Tibial nerve (tissue), 4 donors: ENCODE results near the gene STX18. TPM values are rescaled to one million over a fixed set of nuclear protein-coding genes. Genes with fewer than 3 reads are reported as not detected.

ENCODE experiments used
- DNase-seq, 2 donors: peaks; one replicate each; pipeline ENCODE4 v3.0.0-alpha.2; 2019; ENCODE audit warnings: low spot score in 2 of 2
- H3K27ac ChIP-seq, 4 donors: fragments of 200-600 bp; sonication (generic) in 3 of 4; one replicate each; pipeline ENCODE4 v1.5.1; 2017 to 2019; ENCODE audit warnings: mild to moderate bottlenecking in 1 of 4
- H3K27me3 ChIP-seq, 2 donors: fragments of 200-600 bp; sonication (generic) in 1 of 2; one replicate each; pipeline versions ENCODE4 v1.5.1 to v1.6.0; 2017 to 2019
- H3K36me3 ChIP-seq, 3 donors: fragments of 200-600 bp; sonication (generic); one replicate each; pipeline ENCODE4 v1.5.1; 2018 to 2019
- H3K4me1 ChIP-seq, 4 donors: fragments of 200-600 bp; sonication (generic) in 3 of 4; one replicate each; pipeline ENCODE4 v1.5.1; 2017 to 2019
- H3K4me3 ChIP-seq, 4 donors: fragments of 200-600 bp; sonication (generic) in 3 of 4; one replicate each; pipeline ENCODE4 v1.5.1; 2017 to 2019; ENCODE audit warnings: mild to moderate bottlenecking in 1 of 4, moderate library complexity in 1 of 4
- H3K9me3 ChIP-seq, 4 donors: fragments of 200-600 bp; sonication (generic) in 3 of 4; one replicate each; pipeline ENCODE4 v1.5.1; 2017 to 2019
- CTCF ChIP-seq, 5 experiments: fragments of 200-600 bp in 3 of 5; fragments of 450-650 bp in 2 of 5; sonication (generic) in 3 of 5; IDR thresholded peaks; one replicate each; pipeline ENCODE4 v1.5.1; 2016 to 2019; ENCODE audit warnings: antibody characterized with exemption in 5 of 5, mild to moderate bottlenecking in 3 of 5, moderate library complexity in 2 of 5
- EP300 ChIP-seq, 2 donors: sonication (generic); formaldehyde crosslinking; IDR thresholded peaks; one replicate each; pipeline ENCODE4 v1.6.1; 2017; ENCODE audit warnings: antibody characterized with exemption in 2 of 2, mild to moderate bottlenecking in 1 of 2
- POLR2A ChIP-seq, 2 donors: fragments of 450-650 bp; IDR thresholded peaks; one replicate each; pipeline ENCODE4 v1.6.1; 2017; ENCODE audit warnings: antibody characterized with exemption in 2 of 2, mild to moderate bottlenecking in 2 of 2, moderate library complexity in 2 of 2
- WGBS, 2 donors: methylation state at CpG; one replicate each; pipeline ENCODE4 v1.1.5; 2018; 5-methylcytosine and 5-hydroxymethylcytosine counted together
- total RNA-seq, 4 donors: library from RNA; depleted of rRNA; stranded (reverse); fragments of >200 nt; gene quantifications; one replicate each; pipeline ENCODE4 v1.1.0, GENCODE V29; 2016

STX18 gene
- total RNA-seq, 4 donors from 2014 or later: 16.5 to 37.5 (median 21.4) TPM

- 77 to 79% methylated on average over 17 to 21 of the region's 28 CpGs for WGBS, 2 donors
These were observed 135.2 kb downstream of the STX18 start for GRCh38 chr4:4406455-4407298.

GRCh38 chr4:4405358-4405962, 136.4 kb downstream of the STX18 start:
- DNase-seq: no peak
- no peaks in the 10 kb centered on the region for H3K4me1 ChIP-seq
- no peak overlapping the region for H3K4me3 ChIP-seq
- 83 to 88% methylated on average over 15 of the region's 15 CpGs for WGBS, 2 donors
- H3K9me3 ChIP-seq: peaks cover 0 to under 1% (median 0%) of the 10 kb centered on the region in 4 donors
- peaks cover 0 to 2% (median 0%) of the 10 kb centered on the region in 3 donors for H3K36me3 ChIP-seq
- no peaks in the 10 kb centered on the region for H3K27me3 ChIP-seq
- TF ChIP-seq CTCF (IDR thresholded peaks at IDR 0.05) (no peak), POLR2A (IDR thresholded peaks at IDR 0.05) (no peak), EP300 (IDR thresholded peaks at IDR 0.05) (no peak)
- H3K27ac ChIP-seq: no peak overlapping the region

More at GRCh38 chr4:4406455-4407298, 135.2 kb downstream of the STX18 start:
- Histone ChIP-seq H3K4me1 (no peaks in the 10 kb centered on the region), H3K27me3 (no peaks in the 10 kb centered on the region), H3K36me3 (peaks cover 0 to 5% (median 0%) of the 10 kb centered on the region in 3 donors), H3K27ac (no peak overlapping the region), H3K9me3 (no peaks in the 10 kb centered on the region), H3K4me3 (no peak overlapping the region)
- no peak for TF ChIP-seq CTCF (IDR thresholded peaks at IDR 0.05)
- TF ChIP-seq EP300 (IDR thresholded peaks at IDR 0.05): no peak
- TF ChIP-seq POLR2A (IDR thresholded peaks at IDR 0.05): no peak
- no peak for DNase-seq

- H3K27ac ChIP-seq: no peak overlapping the region
- H3K4me1 ChIP-seq: no peaks in the 10 kb centered on the region
- 68 to 79% methylated on average over 13 of the region's 13 CpGs for WGBS, 2 donors
- H3K9me3 ChIP-seq: peaks cover 0 to 15% (median 0%) of the 10 kb centered on the region in 4 donors
- H3K4me3 ChIP-seq: no peak overlapping the region
- H3K36me3 ChIP-seq: no peaks in the 10 kb centered on the region
- DNase-seq: no peak
- H3K27me3 ChIP-seq: peaks cover 0 to 3% of the 10 kb centered on the region in 2 donors
- TF ChIP-seq POLR2A (IDR thresholded peaks at IDR 0.05) (no peak), CTCF (IDR thresholded peaks at IDR 0.05) (no peak), EP300 (IDR thresholded peaks at IDR 0.05) (no peak)
These were observed 138.9 kb downstream of the STX18 start for GRCh38 chr4:4402966-4403365.

- no peak overlapping the region for H3K27ac ChIP-seq
- peaks cover 0 to 13% of the 10 kb centered on the region in 2 donors for H3K27me3 ChIP-seq
- H3K9me3 ChIP-seq: peaks cover 0 to 15% (median 0%) of the 10 kb centered on the region in 4 donors
- peaks cover 0 to 5% (median 0%) of the 10 kb centered on the region in 4 donors for H3K4me1 ChIP-seq
- H3K36me3 ChIP-seq: no peaks in the 10 kb centered on the region
- no peak for DNase-seq
- no peak for TF ChIP-seq CTCF (IDR thresholded peaks at IDR 0.05)
- no peak for TF ChIP-seq POLR2A (IDR thresholded peaks at IDR 0.05)
- no peak for TF ChIP-seq EP300 (IDR thresholded peaks at IDR 0.05)
- 74 to 81% methylated on average over 7 of the region's 7 CpGs for WGBS, 2 donors
- H3K4me3 ChIP-seq: no peak overlapping the region
These were observed 140.8 kb downstream of the STX18 start for GRCh38 chr4:4401036-4401435.

GRCh38 chr4:4398430-4398829, 143.4 kb downstream of the STX18 start:
- Histone ChIP-seq H3K9me3 (peaks cover 0 to 15% (median 0%) of the 10 kb centered on the region in 4 donors), H3K27me3 (peaks cover 0 to 13% of the 10 kb centered on the region in 2 donors)
- no peak for DNase-seq

More at GRCh38 chr4:4398430-4398829, 143.4 kb downstream of the STX18 start:
- no peak overlapping the region for H3K27ac ChIP-seq
- 71 to 92% methylated on average over 4 of the region's 4 CpGs for WGBS, 2 donors
- no peak for TF ChIP-seq CTCF (IDR thresholded peaks at IDR 0.05)
- TF ChIP-seq POLR2A (IDR thresholded peaks at IDR 0.05): no peak
- no peak for TF ChIP-seq EP300 (IDR thresholded peaks at IDR 0.05)
- no peaks in the 10 kb centered on the region for H3K36me3 ChIP-seq
- H3K4me3 ChIP-seq: no peak overlapping the region
- peaks cover 0 to 5% (median 0%) of the 10 kb centered on the region in 4 donors for H3K4me1 ChIP-seq
